IMR-90 (cell line): Measurements from ENCODE around the gene LRRN2. TPM values are rescaled to one million over a fixed set of nuclear protein-coding genes. Genes with fewer than 3 reads are reported as not detected.

Source experiments
- ATAC-seq: fragments of 200-7000 bp; cut with Tn5 transposase; 2 replicates; pipeline ENCODE4 v1.9.1; 2020; ENCODE audit warnings: low read depth, mild to moderate bottlenecking, moderate library complexity
- BruUV-seq: library from RNA; stranded (reverse); fragments of 400-500 nt; replicated peaks from 2 replicates; lab custom pipeline; 2021; lab: Mats Ljungman, UMichigan
- CTCF ChIA-PET: fragments of 300-600 bp; formaldehyde crosslinking; extraction: SDS; loops from one replicate; lab custom pipeline; 2021; ENCODE audit warnings: antibody characterized with exemption; lab: Yijun Ruan, JAX
- POLR2A ChIA-PET: fragments of 300-600 bp; sonication (Branson Sonifier 250); formaldehyde crosslinking; loops from one replicate; lab custom pipeline; 2022; ENCODE audit warnings: antibody characterized with exemption; ENCODE audit not compliant: unreplicated experiment; lab: Charles Lee
- DNase-seq: peaks from one replicate; pipeline ENCODE4 v3.0.0; 2013
- H2AFZ ChIP-seq: replicated peaks from 2 replicates; pipeline ENCODE3; 2013; ENCODE audit warnings: low read length, mild to moderate bottlenecking; ENCODE audit not compliant: poor library complexity
- H2AK5ac ChIP-seq: 2 replicates; pipeline ENCODE4 v1.6.1; 2013; ENCODE audit warnings: low read depth, low read length, inconsistent platforms
- H2AK9ac ChIP-seq: replicated peaks from 2 replicates; pipeline ENCODE3; 2013; ENCODE audit warnings: mild to moderate bottlenecking, low read depth, low read length, moderate library complexity; ENCODE audit not compliant: poor library complexity
- H2BK120ac ChIP-seq: 2 replicates; pipeline ENCODE4 v1.6.1; 2013; ENCODE audit warnings: low read depth, low read length, inconsistent platforms
- H2BK15ac ChIP-seq: 3 replicates; pipeline ENCODE4 v1.6.1; 2013; ENCODE audit warnings: low read depth, low read length, inconsistent platforms
- H2BK20ac ChIP-seq: 2 replicates; pipeline ENCODE4 v1.6.1; 2013; ENCODE audit warnings: low read depth, mild to moderate bottlenecking, inconsistent platforms, low read length, moderate library complexity
- H2BK5ac ChIP-seq: 2 replicates; pipeline ENCODE4 v1.6.1; 2013; ENCODE audit warnings: mild to moderate bottlenecking, low read depth, low read length, inconsistent platforms; ENCODE audit not compliant: poor library complexity, severe bottlenecking
- H3K14ac ChIP-seq: replicated peaks from 2 replicates; pipeline ENCODE4 v1.6.1; 2013; ENCODE audit warnings: low read depth, low read length, inconsistent platforms
- H3K18ac ChIP-seq: 2 replicates; pipeline ENCODE4 v1.6.1; 2013; ENCODE audit warnings: low read depth, low read length, control low read depth
- H3K23ac ChIP-seq: 2 replicates; pipeline ENCODE4 v1.6.1; 2013; ENCODE audit warnings: low read depth, low read length, inconsistent platforms
- H3K27ac ChIP-seq: 2 replicates; pipeline ENCODE4 v1.5.1; 2013; ENCODE audit warnings: mild to moderate bottlenecking, control low read depth, low read length; ENCODE audit not compliant: insufficient read depth
- H3K27me3 ChIP-seq: 2 replicates; pipeline ENCODE4 v1.6.1; 2013; ENCODE audit warnings: low read length; ENCODE audit not compliant: control insufficient read depth, insufficient read depth
- H3K36me3 ChIP-seq: 2 replicates; pipeline ENCODE4 v1.6.1; 2013; ENCODE audit warnings: low read length, mixed read lengths; ENCODE audit not compliant: control insufficient read depth, insufficient read depth
- H3K4ac ChIP-seq: 2 replicates; pipeline ENCODE4 v1.6.1; 2013; ENCODE audit warnings: low read depth, low read length, inconsistent platforms
- H3K4me1 ChIP-seq: 2 replicates; pipeline ENCODE4 v1.6.1; 2013; ENCODE audit warnings: low read length, mixed read lengths; ENCODE audit not compliant: control insufficient read depth, insufficient read depth
- H3K4me2 ChIP-seq: 2 replicates; pipeline ENCODE4 v1.6.1; 2013; ENCODE audit warnings: low read depth, mild to moderate bottlenecking, control low read depth, low read length, moderate library complexity
- H3K4me3 ChIP-seq: 2 replicates; pipeline ENCODE4 v1.5.1; 2013; ENCODE audit warnings: low read depth, mild to moderate bottlenecking, control low read depth, low read length, moderate library complexity; ENCODE audit not compliant: insufficient read depth
- H3K56ac ChIP-seq: 2 replicates; pipeline ENCODE4 v1.6.1; 2013; ENCODE audit warnings: low read length, inconsistent platforms; ENCODE audit not compliant: insufficient read depth; ENCODE audit errors: extremely low read depth
- H3K79me1 ChIP-seq, 2 experiments: 2 replicates each; pipeline ENCODE4 v1.6.1; 2013; ENCODE audit warnings: low read length in 2 of 2, inconsistent platforms in 1 of 2, low read depth in 1 of 2
- H3K9ac ChIP-seq: 2 replicates; pipeline ENCODE4 v1.6.1; 2013; ENCODE audit warnings: low read depth, low read length, control low read depth
- H3K9me1 ChIP-seq: 2 replicates; pipeline ENCODE4 v1.6.1; 2013; ENCODE audit warnings: low read length, inconsistent platforms; ENCODE audit not compliant: insufficient read depth
- H3K9me3 ChIP-seq: 2 replicates; pipeline ENCODE4 v1.6.1; 2013; ENCODE audit warnings: low read length; ENCODE audit not compliant: control insufficient read depth, insufficient read depth
- H4K20me1 ChIP-seq: 2 replicates; pipeline ENCODE4 v1.6.1; 2013; ENCODE audit warnings: low read length, inconsistent platforms; ENCODE audit not compliant: insufficient read depth
- H4K5ac ChIP-seq: 2 replicates; pipeline ENCODE4 v1.6.1; 2013; ENCODE audit warnings: mild to moderate bottlenecking, low read depth, low read length, control low read depth
- H4K8ac ChIP-seq, 2 experiments: 2 replicates each; pipeline ENCODE4 v1.6.1; 2013; ENCODE audit warnings: low read depth in 2 of 2, low read length in 2 of 2, control low read depth in 1 of 2, inconsistent platforms in 1 of 2
- H4K91ac ChIP-seq: 2 replicates; pipeline ENCODE4 v1.6.1; 2013; ENCODE audit warnings: low read depth, low read length, inconsistent platforms; ENCODE audit not compliant: insufficient read depth
- BHLHE40 ChIP-seq: fragments of 150-350 bp; IDR thresholded peaks from 2 replicates; pipeline ENCODE4 v1.6.1; 2016; ENCODE audit warnings: mild to moderate bottlenecking, low read depth, low read length
- CHD1 ChIP-seq: IDR thresholded peaks from 2 replicates; pipeline ENCODE4 v1.6.1; 2012; ENCODE audit warnings: low read depth, low read length, improper control_type of control experiment
- POLR2A ChIP-seq: IDR thresholded peaks from 2 replicates; pipeline ENCODE4 v1.6.1; 2012; ENCODE audit warnings: mild to moderate bottlenecking, low read depth, low read length
- RAD21 ChIP-seq: IDR thresholded peaks from 2 replicates; pipeline ENCODE4 v1.6.1; 2012; ENCODE audit warnings: low read length, improper control_type of control experiment
- SMC3 ChIP-seq: fragments of 150-350 bp; IDR thresholded peaks from 2 replicates; pipeline ENCODE4 v1.6.1; 2016; ENCODE audit warnings: low read depth, mild to moderate bottlenecking, antibody characterized with exemption, low read length, moderate library complexity
- WGBS, 2 experiments: methylation state at CpG; one replicate each; pipeline versions ENCODE4 v1.1.5 to v1.1.7; 2013; ENCODE audit warnings: missing lambda C conversion rate in 2 of 2; ENCODE audit not compliant: insufficient read length in 1 of 2; ENCODE audit errors: extremely low coverage in 2 of 2; 5-methylcytosine and 5-hydroxymethylcytosine counted together
- dilution Hi-C: fragments of 300-500 bp; cut with HindIII; formaldehyde crosslinking; loops from one replicate; pipeline ENCODE4 v1.14.3; 2018; ENCODE audit warnings: low sequenced_read_pairs; ENCODE audit not compliant: unreplicated experiment
- in situ Hi-C: fragments of 300-500 bp; cut with MboI; formaldehyde crosslinking; loops from 3 replicates; pipeline ENCODE4 v1.14.3; 2019; ENCODE audit warnings: low sequenced_read_pairs, inconsistent platforms, mixed read lengths
- intact Hi-C: fragments of 100-400 bp; cut with micrococcal nuclease; formaldehyde crosslinking; loops from 2 replicates; pipeline ENCODE4 v1.10.0; 2022
- polyA plus RNA-seq, 3 experiments: library from polyadenylated mRNA; depleted of rRNA; stranded (reverse); fragments of >200 nt; gene quantifications; 2 replicates each; pipeline ENCODE4 v1.2.3, GENCODE V29; 2012; ENCODE audit warnings: low replicate concordance in 1 of 3
- total RNA-seq: library from RNA; depleted of rRNA; stranded (reverse); fragments of >200 nt; gene quantifications from 2 replicates; pipeline ENCODE4 v1.2.3, GENCODE V29; 2012
- TF ChIP-seq, protein P1 (sequence below): fragments of 150-350 bp; IDR thresholded peaks from 2 replicates; pipeline ENCODE4 v1.6.1; 2017; ENCODE audit warnings: mild to moderate bottlenecking, antibody characterized with exemption, low read length, low read depth

Gene LRRN2
- total and polyA plus RNA-seq, 2 of the 4 experiments (the other 2 are of a cell fraction) = not detected

DNA sequence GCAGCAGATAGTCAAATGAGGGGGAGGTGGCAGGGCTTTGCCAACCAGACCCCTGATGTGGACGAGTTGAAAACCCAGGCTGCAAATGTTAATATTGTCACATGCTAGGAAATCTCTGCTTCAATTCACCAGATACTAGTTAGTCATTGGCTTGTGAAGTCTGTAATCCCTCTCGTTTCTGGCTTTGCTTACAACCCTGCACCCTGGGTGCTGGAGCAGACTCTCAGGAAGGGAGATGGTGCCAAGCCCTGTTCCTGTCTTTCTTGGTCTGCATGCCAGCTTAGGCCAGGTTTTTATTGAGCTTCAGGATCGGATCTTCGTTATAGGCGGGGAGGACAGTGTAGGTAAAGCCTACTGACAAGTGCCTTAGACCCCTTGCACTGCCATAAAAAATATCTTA, 116.1 kb downstream of the LRRN2 start:
- in situ Hi-C loops = loop anchor here (5.0 kb wide), 1 partner anchor 238 kb away; no protein-coding TSS in a partner anchor
- BruUV-seq = no TSS peak
- intact Hi-C loops = loop anchor here (5.0 kb wide), 1 partner anchor 178 kb away; no protein-coding TSS in a partner anchor

More for the DNA sequence above, 116.1 kb downstream of the LRRN2 start:
- WGBS, 2 experiments = no CpG with 5 or more reads among the region's 5 CpGs
- H3K9me1 ChIP-seq = peaks cover 2% of the 10 kb centered on the region; the same call in 1 of the 2 replicates
- no peak overlapping the region for H3K4ac ChIP-seq
- no peaks in the 10 kb centered on the region for H3K79me1 ChIP-seq
- H3K4me3 ChIP-seq = no peak overlapping the region
- H2BK20ac ChIP-seq = no peak overlapping the region
- H2AK5ac ChIP-seq = no peak overlapping the region
- H3K56ac ChIP-seq = no peak overlapping the region
- POLR2A ChIA-PET = no interaction called here
- H2BK5ac ChIP-seq = no peak overlapping the region
- no peaks in the 10 kb centered on the region for H3K9me3 ChIP-seq
- dilution Hi-C loops = no loop called here
- peaks cover under 1% of the 10 kb centered on the region; the same call in 1 of the 2 replicates for H3K27me3 ChIP-seq
- H4K20me1 ChIP-seq = no peaks in the 10 kb centered on the region
- no peak overlapping the region for H3K18ac ChIP-seq
- no peak overlapping the region for H2BK120ac ChIP-seq
- DNase-seq = no peak
- no peaks in the 10 kb centered on the region for H3K4me1 ChIP-seq
- no peaks in the 10 kb centered on the region for H3K36me3 ChIP-seq
- H3K9ac ChIP-seq = no peak overlapping the region
- no peak overlapping the region for H4K91ac ChIP-seq
- TF ChIP-seq CHD1 = no peak
- no peak for TF ChIP-seq POLR2A
- TF ChIP-seq, protein P1, sequence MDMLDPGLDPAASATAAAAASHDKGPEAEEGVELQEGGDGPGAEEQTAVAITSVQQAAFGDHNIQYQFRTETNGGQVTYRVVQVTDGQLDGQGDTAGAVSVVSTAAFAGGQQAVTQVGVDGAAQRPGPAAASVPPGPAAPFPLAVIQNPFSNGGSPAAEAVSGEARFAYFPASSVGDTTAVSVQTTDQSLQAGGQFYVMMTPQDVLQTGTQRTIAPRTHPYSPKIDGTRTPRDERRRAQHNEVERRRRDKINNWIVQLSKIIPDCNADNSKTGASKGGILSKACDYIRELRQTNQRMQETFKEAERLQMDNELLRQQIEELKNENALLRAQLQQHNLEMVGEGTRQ = no peak
- TF ChIP-seq BHLHE40 = no peak
- no peak for TF ChIP-seq SMC3
- TF ChIP-seq RAD21 = no peak
- ATAC-seq = no peak
- no peak overlapping the region for H2AFZ ChIP-seq
- H3K4me2 ChIP-seq = no peak overlapping the region
- H2BK15ac ChIP-seq = no peak overlapping the region
- no peak overlapping the region for H2AK9ac ChIP-seq
- H3K23ac ChIP-seq = no peak overlapping the region
- H4K8ac ChIP-seq = no peak overlapping the region
- no peak overlapping the region for H4K5ac ChIP-seq
- H3K27ac ChIP-seq = no peak overlapping the region
- CTCF ChIA-PET = interaction anchor here (3.0 kb wide), 1 partner anchor 237 kb away, joined by 17 read pairs; no protein-coding TSS in a partner anchor
- no peak overlapping the region for H3K14ac ChIP-seq
